ENCODE results near the gene NPBWR2. TPM values are rescaled to one million over a fixed set of nuclear protein-coding genes. Genes with fewer than 3 reads are reported as not detected.

Gene NPBWR2
- polyA plus RNA-seq, 1 donor (not counting 4 experiments of a cell fraction or from before 2014, with no cell fraction given): not detected

GRCh38 chr20:64114356-64114971 lies 7.1 kb upstream of the NPBWR2 start:
- TF ChIP-seq EZH2 (IDR thresholded peaks at IDR 0.05; ENCODE audit: low read length) (no peak), CTCF (optimal IDR thresholded peaks at IDR 0.05 in 1 of 3, IDR thresholded peaks at IDR 0.05 in 1 of 3, conservative IDR thresholded peaks at IDR 0.05 in 1 of 3; ENCODE audit: extremely low read depth in 1 of 3, insufficient read depth in 2 of 3, low read length in 3 of 3) (no peak)
- dilution Hi-C loops (cut with MboI; ENCODE audit: extremely low pct_ligation_motif_present, low sequenced_read_pairs): no loop called here
- DNase-seq (ENCODE audit: low read depth, low spot score) (no peak), FAIRE-seq (no peak)
- Histone ChIP-seq H3K4me1 (ENCODE audit: control insufficient read depth, extremely low read depth, insufficient read depth, low read length) (no peaks in the 10 kb centered on the region), H3K9ac (ENCODE audit: control insufficient read depth, extremely low read depth, insufficient read depth, low read length) (no peak overlapping the region), H3K36me3 (ENCODE audit: control insufficient read depth in 2 of 2, extremely low read depth in 1 of 2, insufficient read depth in 2 of 2, low read length in 2 of 2) (no peaks in the 10 kb centered on the region), H3K9me3 (ENCODE audit: control insufficient read depth, low read depth, low read length) (no peaks in the 10 kb centered on the region), H3K27me3 (ENCODE audit: control insufficient read depth, extremely low read depth, insufficient read depth, low read length) (peaks cover 3% of the 10 kb centered on the region), H3K27ac (ENCODE audit: control insufficient read depth, insufficient read depth, low read length) (no peak overlapping the region), H3K79me2 (ENCODE audit: control insufficient read depth, insufficient read depth, low read length) (no peaks in the 10 kb centered on the region), H3K4me2 (ENCODE audit: control insufficient read depth, extremely low read depth, insufficient read depth, low read depth, low read length) (no peak overlapping the region), H2AFZ (ENCODE audit: control insufficient read depth, low read length) (no peak overlapping the region), H4K20me1 (ENCODE audit: control insufficient read depth, extremely low read depth, insufficient read depth, low read length) (no peaks in the 10 kb centered on the region), H3K9me1 (ENCODE audit: control insufficient read depth, extremely low read depth, insufficient read depth, low read length) (no peaks in the 10 kb centered on the region), H3K4me3 (ENCODE audit: control insufficient read depth in 2 of 3, extremely low read depth in 1 of 3, insufficient read depth in 2 of 3, low read depth in 1 of 3, low read length in 3 of 3) (no peak overlapping the region)

- Histone ChIP-seq H4K20me1 (ENCODE audit: control insufficient read depth, extremely low read depth, insufficient read depth, low read length) (no peaks in the 10 kb centered on the region), H3K9me3 (ENCODE audit: control insufficient read depth, low read depth, low read length) (no peaks in the 10 kb centered on the region), H3K4me1 (ENCODE audit: control insufficient read depth, extremely low read depth, insufficient read depth, low read length) (no peaks in the 10 kb centered on the region), H3K27ac (ENCODE audit: control insufficient read depth, insufficient read depth, low read length) (no peak overlapping the region), H3K9ac (ENCODE audit: control insufficient read depth, extremely low read depth, insufficient read depth, low read length) (no peak overlapping the region), H3K4me2 (ENCODE audit: control insufficient read depth, extremely low read depth, insufficient read depth, low read depth, low read length) (no peak overlapping the region), H3K9me1 (ENCODE audit: control insufficient read depth, extremely low read depth, insufficient read depth, low read length) (no peaks in the 10 kb centered on the region), H2AFZ (ENCODE audit: control insufficient read depth, low read length) (no peak overlapping the region), H3K36me3 (ENCODE audit: control insufficient read depth in 2 of 2, extremely low read depth in 1 of 2, insufficient read depth in 2 of 2, low read length in 2 of 2) (no peaks in the 10 kb centered on the region), H3K79me2 (ENCODE audit: control insufficient read depth, insufficient read depth, low read length) (no peaks in the 10 kb centered on the region), H3K4me3 (ENCODE audit: control insufficient read depth in 2 of 3, extremely low read depth in 1 of 3, insufficient read depth in 2 of 3, low read depth in 1 of 3, low read length in 3 of 3) (no peak overlapping the region), H3K27me3 (ENCODE audit: control insufficient read depth, extremely low read depth, insufficient read depth, low read length) (peaks cover 3% of the 10 kb centered on the region)
- dilution Hi-C loops (cut with MboI; ENCODE audit: extremely low pct_ligation_motif_present, low sequenced_read_pairs): no loop called here
- no peak for DNase-seq (ENCODE audit: low read depth, low spot score)
- no peak for TF ChIP-seq CTCF (optimal IDR thresholded peaks at IDR 0.05 in 1 of 3, IDR thresholded peaks at IDR 0.05 in 1 of 3, conservative IDR thresholded peaks at IDR 0.05 in 1 of 3; ENCODE audit: extremely low read depth in 1 of 3, insufficient read depth in 2 of 3, low read length in 3 of 3)
- TF ChIP-seq EZH2 (IDR thresholded peaks at IDR 0.05; ENCODE audit: low read length): no peak
- no peak for FAIRE-seq
Measured at GRCh38 chr20:64113796-64114355, 6.5 kb upstream of the NPBWR2 start.

Data from keratinocyte (primary cell).